Loucy (cell line): ENCODE data around the gene SNTB2.

Source experiments
- H2AFZ ChIP-seq: fragments of 200-600 bp; sonication (generic); 2 replicates; pipeline ENCODE4 v1.6.0; 2016; ENCODE audit warnings: antibody characterized with exemption, mild to moderate bottlenecking, low read length, moderate library complexity
- H3F3A ChIP-seq: fragments of 200-600 bp; 2 replicates; pipeline ENCODE4 v1.6.0; 2016; ENCODE audit warnings: antibody characterized with exemption, low read depth, mild to moderate bottlenecking
- H3K27me3 ChIP-seq: fragments of 200-600 bp; sonication (generic); 2 replicates; pipeline ENCODE4 v1.6.1; 2014; ENCODE audit warnings: low read length, mild to moderate bottlenecking; ENCODE audit not compliant: insufficient read depth, poor library complexity, severe bottlenecking
- H3K36me3 ChIP-seq: fragments of 200-600 bp; sonication (generic); 2 replicates; pipeline ENCODE4 v1.6.1; 2016; ENCODE audit warnings: low read length; ENCODE audit not compliant: insufficient read depth
- H3K4me1 ChIP-seq: fragments of 200-600 bp; sonication (generic); 2 replicates; pipeline ENCODE4 v1.5.1; 2014; ENCODE audit warnings: low read length, mild to moderate bottlenecking; ENCODE audit not compliant: insufficient read depth, poor library complexity, severe bottlenecking
- H3K4me2 ChIP-seq: fragments of 200-600 bp; sonication (generic); 2 replicates; pipeline ENCODE4 v1.6.0; 2014; ENCODE audit warnings: antibody characterized with exemption, low read length, low read depth, mild to moderate bottlenecking; ENCODE audit not compliant: poor library complexity, severe bottlenecking
- H3K4me3 ChIP-seq: fragments of 200-600 bp; sonication (generic); 2 replicates; pipeline ENCODE4 v1.5.1; 2014; ENCODE audit warnings: low read length, mild to moderate bottlenecking, mixed read lengths; ENCODE audit not compliant: poor library complexity, severe bottlenecking
- H3K79me2 ChIP-seq: fragments of 200-600 bp; sonication (generic); 2 replicates; pipeline ENCODE4 v1.6.1; 2014; ENCODE audit warnings: low read length; ENCODE audit not compliant: insufficient read depth
- H3K9ac ChIP-seq: fragments of 200-600 bp; sonication (generic); 2 replicates; pipeline ENCODE4 v1.6.0; 2014; ENCODE audit warnings: mild to moderate bottlenecking, low read depth, low read length, moderate library complexity; ENCODE audit not compliant: poor library complexity, severe bottlenecking
- H3K9me2 ChIP-seq: fragments of 200-600 bp; sonication (generic); replicated peaks from 2 replicates; pipeline ENCODE4 v1.6.1; 2016; ENCODE audit warnings: low read depth, low read length, mixed read lengths
- H3K9me3 ChIP-seq: fragments of 200-600 bp; sonication (generic); 2 replicates; pipeline ENCODE4 v1.6.1; 2014; ENCODE audit warnings: mild to moderate bottlenecking, antibody characterized with exemption, low read length, low read depth; ENCODE audit not compliant: insufficient read depth
- H4K20me1 ChIP-seq: fragments of 200-600 bp; sonication (generic); 2 replicates; pipeline ENCODE4 v1.6.0; 2014; ENCODE audit warnings: antibody characterized with exemption, low read length, mild to moderate bottlenecking; ENCODE audit not compliant: insufficient read depth, poor library complexity, severe bottlenecking
- CTCF ChIP-seq: fragments of 200-600 bp; sonication (generic); conservative IDR thresholded peaks from 2 replicates; pipeline ENCODE4 v1.5.1; 2014; ENCODE audit warnings: mild to moderate bottlenecking, antibody characterized with exemption, low read length
- EZH2phosphoT487 ChIP-seq: fragments of 200-600 bp; IDR thresholded peaks from 2 replicates; pipeline ENCODE4 v1.6.1; 2018; ENCODE audit warnings: antibody characterized with exemption, mild to moderate bottlenecking, moderate library complexity, borderline replicate concordance

The SNTB2 gene

GRCh38 chr16:69320740-69321073 lies 133.7 kb downstream of the SNTB2 start:
- TF ChIP-seq CTCF (no peak), EZH2phosphoT487 (no peak)
- Histone ChIP-seq H3K4me3 (no peak overlapping the region), H3K4me2 (no peak overlapping the region), H3K9me2 (no peaks in the 10 kb centered on the region), H3F3A (no peaks in the 10 kb centered on the region), H3K9me3 (no peaks in the 10 kb centered on the region), H3K36me3 (peaks cover 87% of the 10 kb centered on the region; the same call in 1 of the 2 replicates), H3K79me2 (peaks cover 63% of the 10 kb centered on the region), H4K20me1 (peaks cover 19% of the 10 kb centered on the region), H3K27me3 (no peaks in the 10 kb centered on the region), H3K4me1 (peaks cover 9% of the 10 kb centered on the region), H2AFZ (no peak overlapping the region), H3K9ac (no peak overlapping the region)

- H3K36me3 ChIP-seq = peaks cover 87% of the 10 kb centered on the region; the same call in 1 of the 2 replicates
- H3K27me3 ChIP-seq = no peaks in the 10 kb centered on the region
- H3K9me2 ChIP-seq = no peaks in the 10 kb centered on the region
- peaks cover 63% of the 10 kb centered on the region for H3K79me2 ChIP-seq
- H3K9me3 ChIP-seq = no peaks in the 10 kb centered on the region
- peaks cover 12% of the 10 kb centered on the region for H3K4me1 ChIP-seq
- H3K4me2 ChIP-seq = no peak overlapping the region
- no peaks in the 10 kb centered on the region for H3F3A ChIP-seq
- H3K4me3 ChIP-seq = no peak overlapping the region
- H4K20me1 ChIP-seq = peaks cover 20% of the 10 kb centered on the region
- TF ChIP-seq CTCF = no peak
- TF ChIP-seq EZH2phosphoT487 = no peak
- H2AFZ ChIP-seq = no peak overlapping the region
- H3K9ac ChIP-seq = no peak overlapping the region
Measured at GRCh38 chr16:69321080-69321479, 134.1 kb downstream of the SNTB2 start.

GRCh38 chr16:69322343-69322742 lies 135.4 kb downstream of the SNTB2 start:
- H3K9me2 ChIP-seq = no peaks in the 10 kb centered on the region
- TF ChIP-seq CTCF = no peak
- TF ChIP-seq EZH2phosphoT487 = no peak
- H3K4me3 ChIP-seq = no peak overlapping the region
- no peaks in the 10 kb centered on the region for H3K9me3 ChIP-seq
- H2AFZ ChIP-seq = no peak overlapping the region
- no peak overlapping the region for H3K9ac ChIP-seq
- H3K4me2 ChIP-seq = no peak overlapping the region
- no peaks in the 10 kb centered on the region for H3K27me3 ChIP-seq
- peaks cover 78% of the 10 kb centered on the region; the same call in 1 of the 2 replicates for H3K36me3 ChIP-seq
- H3F3A ChIP-seq = peaks cover 3% of the 10 kb centered on the region; the same call in 1 of the 2 replicates
- H3K4me1 ChIP-seq = peaks cover 21% of the 10 kb centered on the region
- peaks cover 66% of the 10 kb centered on the region for H3K79me2 ChIP-seq
- peaks cover 32% of the 10 kb centered on the region for H4K20me1 ChIP-seq
